Pancreas (tissue), 10 donors: Measurements from ENCODE around the gene YKT6. TPM values are rescaled to one million over a fixed set of nuclear protein-coding genes. Genes with fewer than 3 reads are reported as not detected.

Experiments
- ATAC-seq, 4 donors: fragments of 200-7000 bp; cut with Tn5 transposase; one replicate each; pipeline versions ENCODE4 v1.8.0 to v1.9.1; 2020; ENCODE audit warnings: mild to moderate bottlenecking in 4 of 4, moderate library complexity in 4 of 4
- DNase-seq, 6 donors: peaks; one replicate each; pipeline ENCODE4 v3.0.0-alpha.2; 2020
- FAIRE-seq: peaks from 2 replicates; lab custom pipeline; 2012; peaks lifted over from hg19 to GRCh38; lab: Jason Lieb, UNC
- H3K27ac ChIP-seq, 4 donors: fragments of 200-600 bp; sonication (generic); 1 replicate in 3 of 4; 2 replicates in 1 of 4; pipeline versions ENCODE4 v1.5.0 to v1.8.0; 2020
- H3K27me3 ChIP-seq, 4 donors: fragments of 200-600 bp; one replicate each; pipeline ENCODE4 v1.8.0; 2021
- H3K36me3 ChIP-seq, 3 donors: fragments of 200-600 bp; sonication (generic) in 1 of 3; one replicate each; pipeline versions ENCODE4 v1.5.0 to v1.8.0; 2020 to 2021
- H3K4me1 ChIP-seq, 3 donors: fragments of 200-600 bp; one replicate each; pipeline ENCODE4 v1.8.0; 2021
- H3K4me3 ChIP-seq, 4 donors: fragments of 200-600 bp; sonication (generic) in 2 of 4; one replicate each; pipeline versions ENCODE4 v1.5.0 to v1.8.0; 2020 to 2021
- H3K9me3 ChIP-seq, 4 donors: fragments of 200-600 bp; one replicate each; pipeline ENCODE4 v1.8.0; 2021
- CTCF ChIP-seq, 4 donors: fragments of 200-600 bp; sonication (generic) in 3 of 4; IDR thresholded peaks; one replicate each; pipeline versions ENCODE4 v1.5.0 to v1.8.0; 2021; ENCODE audit warnings: antibody characterized with exemption in 4 of 4
- WGBS, 2 donors: extraction: QIAGEN DNeasy Blood & Tissue Kit; methylation state at CpG; one replicate each; pipeline ENCODE4 v1.1.7; 2013; 5-methylcytosine and 5-hydroxymethylcytosine counted together
- intact Hi-C, 3 donors: fragments of 100-400 bp; cut with DNase I; formaldehyde crosslinking; loops; one replicate each; pipeline versions ENCODE4 v1.11.1 to v1.14.2; 2022
- polyA plus RNA-seq, 2 donors: library from polyadenylated mRNA; stranded (reverse); fragments of 200-250 nt; gene quantifications; one replicate each; pipeline ENCODE4 v1.2.3, GENCODE V29; 2013
- total RNA-seq, 6 donors: library from RNA; stranded (reverse); fragmentation: NEBNext Ultra II Directional in 4 of 6; extraction: Animal tissue kit (Norgen Biotek cat#: 25700) in 4 of 6; gene quantifications; one replicate each; pipeline versions ENCODE4 v1.2.1 to v1.2.4, GENCODE V29; 2021 to 2023
- donor health status: healthy with polysubstance abuse.
- donor health status: DM: no; HTN: no; CAD: no; lungs with moderate emphysema.
- donor health status: DM: no; HTN: no; CAD: no.
- donor health status: control.
- donor health status: control.
- donor health status: Bipolar disorder and iron deficiency.
- donor health status: DM: yes; HTN: yes; CAD: no.
- donor health status: DM: no; HTN: no; CAD: no.
- donor health status: DM: no; HTN: no; CAD: no.
- donor health status: DM: yes; HTN: yes; CAD: no.

Gene YKT6
- total and polyA plus RNA-seq, 8 donors: 27.7 to 48.7 (median 37.0) TPM

- WGBS, 2 donors: 55 to 66% methylated on average over 9 of the region's 9 CpGs
Observed at GRCh38 chr7:44187636-44188416, 13.0 kb upstream of the YKT6 start.

GRCh38 chr7:44188480-44189225, 12.1 kb upstream of the YKT6 start:
- FAIRE-seq (no peak), ATAC-seq (no peak)

More at GRCh38 chr7:44187636-44188416, 13.0 kb upstream of the YKT6 start:
- DNase-seq: no peak
- TF ChIP-seq CTCF (IDR thresholded peaks at IDR 0.05): no peak
- H3K27ac ChIP-seq: no peak overlapping the region
- no peaks in the 10 kb centered on the region for H3K9me3 ChIP-seq
- H3K36me3 ChIP-seq: no peaks in the 10 kb centered on the region
- no peak for FAIRE-seq
- no peaks in the 10 kb centered on the region for H3K27me3 ChIP-seq
- no peaks in the 10 kb centered on the region for H3K4me1 ChIP-seq
- H3K4me3 ChIP-seq: no peak overlapping the region
- intact Hi-C loops: no loop called here
- ATAC-seq: peak in 2 of 4 donors; percentile 27 to 39

GRCh38 chr7:44189286-44189992, 11.3 kb upstream of the YKT6 start, which contains the start of gene GCK:
Gene GCK (minus strand): TSS chr7:44189439. CDS start chr7:44188953, 486 bp downstream.
- no peak for FAIRE-seq
- peak in 3 of 4 donors; percentile 63 to 88 (median 86) for ATAC-seq
- H3K4me3 ChIP-seq: no peak within 1 kb of the TSS
- no peaks in the 10 kb centered on the region for H3K27me3 ChIP-seq
- no peaks in the 10 kb centered on the region for H3K9me3 ChIP-seq
- 66 to 70% methylated on average over 11 of the region's 11 CpGs for WGBS, 2 donors
- no peaks in the 10 kb centered on the region for H3K4me1 ChIP-seq
- DNase-seq: peak in 1 of 6 donors; percentile 43
- intact Hi-C loops: no loop called here
- peak within 1 kb of the TSS in 1 of 4 donors; percentile 4 for H3K27ac ChIP-seq
- TF ChIP-seq CTCF (IDR thresholded peaks at IDR 0.05): no peak
- no peaks in the 10 kb centered on the region for H3K36me3 ChIP-seq

More at GRCh38 chr7:44188480-44189225, 12.1 kb upstream of the YKT6 start:
- no peak for TF ChIP-seq CTCF (IDR thresholded peaks at IDR 0.05)
- WGBS, 2 donors: 64 to 71% methylated on average over 16 of the region's 16 CpGs
- intact Hi-C loops: no loop called here
- Histone ChIP-seq H3K4me1 (no peaks in the 10 kb centered on the region), H3K36me3 (no peaks in the 10 kb centered on the region), H3K27me3 (no peaks in the 10 kb centered on the region), H3K9me3 (no peaks in the 10 kb centered on the region), H3K27ac (no peak overlapping the region), H3K4me3 (no peak overlapping the region)
- DNase-seq: no peak

- peak in 2 of 4 donors; percentile 5 to 8 for ATAC-seq
- Histone ChIP-seq H3K4me1 (no peaks in the 10 kb centered on the region), H3K4me3 (no peak overlapping the region), H3K27me3 (no peaks in the 10 kb centered on the region), H3K9me3 (no peaks in the 10 kb centered on the region), H3K27ac (peak overlapping the region in 1 of 4 donors; percentile 4), H3K36me3 (no peaks in the 10 kb centered on the region)
- no peak for FAIRE-seq
- TF ChIP-seq CTCF (IDR thresholded peaks at IDR 0.05): no peak
- DNase-seq: no peak
- intact Hi-C loops: no loop called here
- 67 to 80% methylated on average over 14 of the region's 14 CpGs for WGBS, 2 donors
Observed at GRCh38 chr7:44189993-44190872, 10.5 kb upstream of the YKT6 start.
